GM21717 (cell line): Measurements from ENCODE around the gene IQGAP1.

Experiments
- ATAC-seq: cut with Tn5 transposase; IDR thresholded peaks from one replicate; pipeline ENCODE4 v1.9.1; 2021; ENCODE audit warnings: mild to moderate bottlenecking, moderate library complexity; ENCODE audit not compliant: unreplicated experiment

Gene IQGAP1

GRCh38 chr15:90375071-90375470 is 13.0 kb upstream of the IQGAP1 start:
- no peak for ATAC-seq

- no peak for ATAC-seq
Observed at GRCh38 chr15:90376789-90377188, 11.3 kb upstream of the IQGAP1 start.

GRCh38 chr15:90379263-90379662 is 8.8 kb upstream of the IQGAP1 start:
- ATAC-seq, result no peak

GRCh38 chr15:90381515-90381914 is 6.5 kb upstream of the IQGAP1 start:
- ATAC-seq, result no peak

- no peak for ATAC-seq
Observed at GRCh38 chr15:90382320-90382719, 5.7 kb upstream of the IQGAP1 start.

GRCh38 chr15:90386221-90386620 is 1.8 kb upstream of the IQGAP1 start:
- no peak for ATAC-seq

- peak; percentile 54 for ATAC-seq
Observed at GRCh38 chr15:90388462-90389380, 679 bp downstream of the IQGAP1 start.

- no peak for ATAC-seq
Observed at GRCh38 chr15:90389513-90389912, 1.5 kb downstream of the IQGAP1 start.

DNA sequence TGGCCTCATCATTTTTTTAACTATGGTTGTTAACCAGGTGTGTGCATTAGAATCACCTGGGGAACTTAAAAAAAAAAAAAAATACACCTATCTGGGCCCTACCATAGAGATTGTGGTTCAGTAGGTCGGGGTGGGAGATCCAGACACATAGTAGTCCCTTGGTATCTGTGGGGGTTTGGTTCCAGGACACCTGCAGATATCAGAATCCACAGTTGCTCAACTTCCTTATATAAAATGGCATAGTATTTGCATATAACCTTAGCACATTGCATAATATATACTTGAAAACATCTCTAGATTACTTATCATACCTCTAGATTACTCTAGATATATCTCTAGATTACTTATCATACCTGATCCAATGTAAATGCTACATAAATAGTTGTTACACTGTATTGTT is 5.0 kb downstream of the IQGAP1 start:
- ATAC-seq, result no peak

DNA sequence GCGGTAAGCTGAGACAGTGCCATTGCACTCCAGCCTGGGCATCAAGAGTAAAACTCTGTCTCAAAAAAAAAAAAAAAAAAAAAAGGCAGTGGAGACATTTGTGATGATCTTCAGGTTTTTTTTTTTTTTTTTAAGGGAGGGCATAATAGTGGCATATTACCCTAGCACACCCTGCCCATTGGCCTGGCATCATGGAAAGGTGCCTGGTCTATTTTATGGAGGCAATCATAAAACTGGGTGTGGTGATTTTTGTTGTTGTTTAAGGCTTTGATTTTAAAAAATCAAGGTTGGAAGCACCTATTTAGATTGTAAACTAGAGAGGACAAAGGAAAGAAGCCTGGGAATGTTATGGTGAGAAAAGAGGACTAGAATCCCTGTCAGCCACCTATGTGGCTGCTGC is 6.0 kb downstream of the IQGAP1 start:
- no peak for ATAC-seq

DNA sequence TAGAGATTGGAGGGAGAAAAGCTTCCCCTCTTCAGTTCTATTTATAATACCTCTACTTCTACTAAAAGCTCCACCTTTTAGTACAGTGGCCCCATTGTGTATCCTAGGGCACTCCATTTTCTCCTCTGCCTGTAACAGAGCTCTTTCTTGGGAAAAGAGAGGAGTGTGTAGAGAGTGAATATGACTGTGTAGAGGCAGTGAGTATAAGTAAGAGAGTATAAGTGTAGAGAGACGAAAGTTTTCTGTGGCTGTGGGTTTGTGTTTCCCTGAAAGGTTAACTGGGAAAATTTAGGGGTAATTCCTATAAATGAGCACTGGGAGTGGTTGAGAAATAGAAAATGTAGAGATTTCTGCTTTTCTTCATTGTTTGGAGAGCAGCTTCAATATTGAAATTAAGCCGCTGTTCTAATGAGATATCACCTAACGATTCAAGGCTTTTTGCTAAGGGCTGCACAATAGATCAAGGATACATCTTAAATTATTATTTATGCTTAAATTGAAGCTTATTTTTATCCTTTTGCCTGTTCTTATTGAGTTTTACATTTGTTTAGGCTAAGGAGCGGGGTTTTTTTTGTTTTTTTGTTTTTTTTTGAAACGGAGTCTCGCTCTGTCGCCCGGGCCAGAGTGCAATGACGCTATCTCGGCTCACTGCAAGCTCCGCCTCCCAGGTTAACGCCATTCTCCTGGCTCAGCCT is 6.9 kb downstream of the IQGAP1 start:
- ATAC-seq, result no peak

DNA sequence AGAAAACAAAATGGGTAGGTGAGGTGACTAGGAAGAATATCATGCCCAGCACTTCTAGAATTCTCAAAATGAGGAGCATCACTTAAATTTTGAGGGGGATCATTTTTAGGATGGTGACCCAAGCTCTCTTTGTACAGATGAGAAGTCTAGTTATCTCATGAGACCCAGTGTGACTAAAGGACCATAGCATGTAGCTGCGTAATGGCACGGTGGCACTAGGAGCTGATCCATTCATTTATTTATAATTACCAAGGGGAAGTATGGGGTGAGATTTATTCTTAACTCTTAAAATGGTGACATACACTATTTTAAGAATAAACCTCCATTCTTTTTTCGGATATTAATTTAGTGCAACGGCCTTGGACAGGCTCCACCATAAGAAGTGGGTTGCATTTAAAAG is 8.3 kb downstream of the IQGAP1 start:
- ATAC-seq, result no peak

- no peak for ATAC-seq
Observed at GRCh38 chr15:90400005-90400758, 12.1 kb downstream of the IQGAP1 start.

DNA sequence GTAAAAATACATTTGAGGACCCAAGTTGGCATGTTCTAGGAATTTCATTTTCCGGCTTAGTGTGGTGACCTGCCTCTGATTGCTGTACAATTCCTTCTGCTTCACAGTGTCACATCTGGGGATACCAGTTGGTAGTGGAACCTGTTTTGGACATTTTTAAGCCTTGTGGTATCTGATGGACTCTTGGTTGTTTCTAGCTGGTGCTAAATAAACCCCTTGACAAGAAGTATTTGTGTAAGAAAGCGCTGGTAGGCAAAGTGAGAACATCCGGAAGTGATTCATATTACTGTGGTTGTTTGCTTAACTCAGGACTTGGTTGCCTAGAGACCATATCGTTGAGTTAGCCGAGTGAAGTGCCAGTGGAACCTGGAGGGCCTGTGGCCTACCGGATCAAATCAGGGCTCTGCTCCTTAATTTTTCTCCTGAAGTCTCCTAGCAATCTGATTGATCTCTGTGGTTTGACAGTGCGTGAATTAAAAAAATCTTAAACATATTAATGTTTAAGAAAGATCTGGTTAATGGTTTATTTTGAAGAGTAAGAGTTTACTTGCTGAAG is 12.8 kb downstream of the IQGAP1 start:
- peak; percentile 99 for ATAC-seq

DNA sequence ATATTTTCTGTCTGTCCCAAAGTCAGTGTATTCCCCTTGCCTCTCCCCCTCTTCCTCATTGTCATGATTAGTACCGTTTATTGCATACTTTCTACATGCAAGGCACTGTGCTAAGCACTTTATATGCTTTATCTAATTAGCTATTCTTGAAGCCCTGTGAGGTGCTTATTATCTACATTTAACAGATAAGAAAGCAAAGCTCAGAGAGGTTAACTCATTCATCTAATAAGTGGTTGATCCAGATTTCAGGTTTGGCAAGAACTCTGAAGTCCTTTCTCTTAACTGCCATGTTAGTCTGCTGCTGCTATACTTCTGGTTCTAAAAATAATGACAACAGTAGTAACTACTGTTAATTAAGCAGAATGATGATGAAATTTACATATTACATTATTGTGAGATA is 13.5 kb downstream of the IQGAP1 start:
- no peak for ATAC-seq

GRCh38 chr15:90402223-90402622 is 14.2 kb downstream of the IQGAP1 start:
- no peak for ATAC-seq

GRCh38 chr15:90402767-90403166 is 14.7 kb downstream of the IQGAP1 start:
- no peak for ATAC-seq

- no peak for ATAC-seq
Observed at GRCh38 chr15:90405055-90405607, 17.1 kb downstream of the IQGAP1 start.

- ATAC-seq, result no peak
Observed at GRCh38 chr15:90407336-90407735, 19.3 kb downstream of the IQGAP1 start.

DNA sequence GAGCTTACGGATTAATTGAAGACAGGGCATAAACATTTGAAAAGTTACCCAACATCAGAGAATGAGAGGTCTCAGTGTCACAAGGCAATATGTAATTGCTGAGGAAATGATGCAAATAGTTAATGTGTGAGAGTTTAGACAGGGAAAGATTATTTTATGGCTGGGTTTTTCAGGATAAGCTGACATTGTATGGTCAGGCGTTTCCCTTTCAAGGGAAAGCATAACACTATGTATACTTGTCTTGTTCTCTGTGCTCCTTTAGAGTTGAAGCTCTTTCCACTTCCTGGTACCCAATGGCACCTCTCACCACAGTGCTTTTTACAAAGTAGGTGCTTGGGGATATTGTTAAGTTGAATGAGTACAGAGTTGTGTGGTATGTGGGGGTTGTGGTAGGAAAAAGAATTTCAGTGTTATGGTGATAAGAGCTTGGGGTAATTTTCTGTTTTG is 19.9 kb downstream of the IQGAP1 start:
- no peak for ATAC-seq

GRCh38 chr15:90408657-90409056 is 20.6 kb downstream of the IQGAP1 start:
- no peak for ATAC-seq
